Measurements from ENCODE around the gene CASKIN2. TPM values are rescaled to one million over a fixed set of nuclear protein-coding genes. Genes with fewer than 3 reads are reported as not detected.
A peak's percentile ranks its signal among the peaks of the same experiment; 100 is the strongest.

Gene CASKIN2
- total RNA-seq, 1 experiment from 2014 or later: 40.0 TPM

GRCh38 chr17:75517297-75517865, 2.0 kb upstream of the CASKIN2 start:
- ChIA-PET POLR2A (no interaction called here), CTCF (interaction anchor here (2.0 kb wide), 1 partner anchor 14 kb away, joined by 6 read pairs; no protein-coding TSS in a partner anchor)

DNA sequence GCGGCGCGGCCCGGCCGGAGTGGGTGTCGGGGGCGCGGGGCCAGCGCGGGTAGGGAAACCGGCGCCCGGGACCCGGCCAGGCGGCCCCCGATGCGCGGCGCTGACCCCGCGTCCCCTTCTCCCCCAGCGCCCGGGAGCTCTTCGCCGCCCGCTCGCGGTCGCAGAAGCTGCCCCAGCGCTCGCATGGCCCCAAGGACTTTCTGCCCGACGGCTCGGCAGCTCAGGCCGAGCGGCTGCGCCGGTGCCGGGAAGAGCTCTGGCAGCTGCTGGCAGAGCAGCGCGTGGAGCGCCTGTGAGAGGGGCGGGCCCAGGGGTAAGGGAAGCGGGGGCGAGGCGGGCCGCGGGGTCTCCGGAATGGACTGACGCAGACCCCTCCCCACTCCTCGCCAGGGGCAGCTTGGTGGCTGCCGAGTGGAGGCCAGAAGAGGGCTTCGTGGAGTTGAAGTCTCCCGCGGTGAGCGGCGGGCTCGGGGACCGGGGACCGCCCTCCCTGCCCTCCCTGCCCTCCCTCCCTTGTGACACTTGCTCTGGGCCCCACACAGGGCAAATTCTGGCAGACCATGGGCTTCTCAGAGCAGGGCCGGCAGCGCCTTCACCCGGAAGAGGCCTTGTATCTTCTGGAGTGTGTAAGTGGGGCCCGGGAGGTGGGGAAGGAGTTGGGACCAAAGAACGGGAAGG, 1.4 kb upstream of the CASKIN2 start:
- TF ChIP-seq POLR2AphosphoS5 (IDR thresholded peaks at IDR 0.05; ENCODE audit: low read depth, low read length) (no peak), TCF7L2 (IDR thresholded peaks at IDR 0.05; ENCODE audit: low read depth, low read length) (no peak), SIN3A (IDR thresholded peaks at IDR 0.05; ENCODE audit: borderline replicate concordance, insufficient read depth, low read depth, low read length) (no peak)
- TF ChIP-seq, protein P1, sequence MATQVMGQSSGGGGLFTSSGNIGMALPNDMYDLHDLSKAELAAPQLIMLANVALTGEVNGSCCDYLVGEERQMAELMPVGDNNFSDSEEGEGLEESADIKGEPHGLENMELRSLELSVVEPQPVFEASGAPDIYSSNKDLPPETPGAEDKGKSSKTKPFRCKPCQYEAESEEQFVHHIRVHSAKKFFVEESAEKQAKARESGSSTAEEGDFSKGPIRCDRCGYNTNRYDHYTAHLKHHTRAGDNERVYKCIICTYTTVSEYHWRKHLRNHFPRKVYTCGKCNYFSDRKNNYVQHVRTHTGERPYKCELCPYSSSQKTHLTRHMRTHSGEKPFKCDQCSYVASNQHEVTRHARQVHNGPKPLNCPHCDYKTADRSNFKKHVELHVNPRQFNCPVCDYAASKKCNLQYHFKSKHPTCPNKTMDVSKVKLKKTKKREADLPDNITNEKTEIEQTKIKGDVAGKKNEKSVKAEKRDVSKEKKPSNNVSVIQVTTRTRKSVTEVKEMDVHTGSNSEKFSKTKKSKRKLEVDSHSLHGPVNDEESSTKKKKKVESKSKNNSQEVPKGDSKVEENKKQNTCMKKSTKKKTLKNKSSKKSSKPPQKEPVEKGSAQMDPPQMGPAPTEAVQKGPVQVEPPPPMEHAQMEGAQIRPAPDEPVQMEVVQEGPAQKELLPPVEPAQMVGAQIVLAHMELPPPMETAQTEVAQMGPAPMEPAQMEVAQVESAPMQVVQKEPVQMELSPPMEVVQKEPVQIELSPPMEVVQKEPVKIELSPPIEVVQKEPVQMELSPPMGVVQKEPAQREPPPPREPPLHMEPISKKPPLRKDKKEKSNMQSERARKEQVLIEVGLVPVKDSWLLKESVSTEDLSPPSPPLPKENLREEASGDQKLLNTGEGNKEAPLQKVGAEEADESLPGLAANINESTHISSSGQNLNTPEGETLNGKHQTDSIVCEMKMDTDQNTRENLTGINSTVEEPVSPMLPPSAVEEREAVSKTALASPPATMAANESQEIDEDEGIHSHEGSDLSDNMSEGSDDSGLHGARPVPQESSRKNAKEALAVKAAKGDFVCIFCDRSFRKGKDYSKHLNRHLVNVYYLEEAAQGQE (IDR thresholded peaks at IDR 0.05; ENCODE audit: insufficient read depth in 1 of 2, low read depth in 2 of 2, low read length in 1 of 2): no peak
- TF ChIP-seq, protein P2, sequence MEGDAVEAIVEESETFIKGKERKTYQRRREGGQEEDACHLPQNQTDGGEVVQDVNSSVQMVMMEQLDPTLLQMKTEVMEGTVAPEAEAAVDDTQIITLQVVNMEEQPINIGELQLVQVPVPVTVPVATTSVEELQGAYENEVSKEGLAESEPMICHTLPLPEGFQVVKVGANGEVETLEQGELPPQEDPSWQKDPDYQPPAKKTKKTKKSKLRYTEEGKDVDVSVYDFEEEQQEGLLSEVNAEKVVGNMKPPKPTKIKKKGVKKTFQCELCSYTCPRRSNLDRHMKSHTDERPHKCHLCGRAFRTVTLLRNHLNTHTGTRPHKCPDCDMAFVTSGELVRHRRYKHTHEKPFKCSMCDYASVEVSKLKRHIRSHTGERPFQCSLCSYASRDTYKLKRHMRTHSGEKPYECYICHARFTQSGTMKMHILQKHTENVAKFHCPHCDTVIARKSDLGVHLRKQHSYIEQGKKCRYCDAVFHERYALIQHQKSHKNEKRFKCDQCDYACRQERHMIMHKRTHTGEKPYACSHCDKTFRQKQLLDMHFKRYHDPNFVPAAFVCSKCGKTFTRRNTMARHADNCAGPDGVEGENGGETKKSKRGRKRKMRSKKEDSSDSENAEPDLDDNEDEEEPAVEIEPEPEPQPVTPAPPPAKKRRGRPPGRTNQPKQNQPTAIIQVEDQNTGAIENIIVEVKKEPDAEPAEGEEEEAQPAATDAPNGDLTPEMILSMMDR (IDR thresholded peaks at IDR 0.05): no peak
- BruUV-seq (replicated peaks): no TSS peak
- Histone ChIP-seq H3K4me3 (ENCODE audit: low read depth in 2 of 2, low read length in 2 of 2) (peak overlapping the region; percentile 82), H3K27ac (ENCODE audit: low read length) (peak overlapping the region; percentile 77), H3K27me3 (ENCODE audit: control insufficient read depth, insufficient read depth, low read length) (no peaks in the 10 kb centered on the region), H3K4me1 (ENCODE audit: control insufficient read depth, insufficient read depth, low read length) (peaks cover 35% of the 10 kb centered on the region), H3K36me3 (ENCODE audit: control insufficient read depth, insufficient read depth, low read length) (peaks cover 12% of the 10 kb centered on the region; the same call in 1 of the 2 replicates), H3K9me3 (ENCODE audit: control insufficient read depth, insufficient read depth, low read depth, low read length) (no peaks in the 10 kb centered on the region)
- in situ Hi-C loops (cut with HindIII; ENCODE audit: low pct_unique_long_range_greater_than_20kb, low sequenced_read_pairs) (no loop called here), intact Hi-C loops (cut with micrococcal nuclease; ENCODE audit: unreplicated experiment) (no loop called here)
- ChIA-PET CTCF (interaction anchor here (0.7 to 2.0 kb wide), 6 partner anchors 8 to 89 kb away, joined by 3 to 12 read pairs (median 6); partner anchors contain the start of gene LLGL2), POLR2A (no interaction called here)
- DNase-seq (ENCODE audit: low read depth, low spot score): no peak
- peak; percentile 11 for ATAC-seq

More at GRCh38 chr17:75517297-75517865, 2.0 kb upstream of the CASKIN2 start:
- H3K27me3 ChIP-seq (ENCODE audit: control insufficient read depth, insufficient read depth, low read length): no peaks in the 10 kb centered on the region
- no TSS peak for BruUV-seq (replicated peaks)
- H3K27ac ChIP-seq (ENCODE audit: low read length): peak overlapping the region; percentile 77
- in situ Hi-C loops (cut with HindIII; ENCODE audit: low pct_unique_long_range_greater_than_20kb, low sequenced_read_pairs): no loop called here
- ATAC-seq: no peak
- no peak for TF ChIP-seq SIN3A (IDR thresholded peaks at IDR 0.05; ENCODE audit: borderline replicate concordance, insufficient read depth, low read depth, low read length)
- TF ChIP-seq TCF7L2 (IDR thresholded peaks at IDR 0.05; ENCODE audit: low read depth, low read length): no peak
- TF ChIP-seq, protein P1 (IDR thresholded peaks at IDR 0.05; ENCODE audit: insufficient read depth in 1 of 2, low read depth in 2 of 2, low read length in 1 of 2): no peak
- peak overlapping the region; percentile 82 for H3K4me3 ChIP-seq (ENCODE audit: low read depth in 2 of 2, low read length in 2 of 2)
- H3K4me1 ChIP-seq (ENCODE audit: control insufficient read depth, insufficient read depth, low read length): peaks cover 31% of the 10 kb centered on the region
- no peaks in the 10 kb centered on the region for H3K9me3 ChIP-seq (ENCODE audit: control insufficient read depth, insufficient read depth, low read depth, low read length)
- no peak for DNase-seq (ENCODE audit: low read depth, low spot score)
- intact Hi-C loops (cut with micrococcal nuclease; ENCODE audit: unreplicated experiment): no loop called here
- H3K36me3 ChIP-seq (ENCODE audit: control insufficient read depth, insufficient read depth, low read length): peaks cover 12% of the 10 kb centered on the region; the same call in 1 of the 2 replicates

All from Panc1 (cell line).